Ovary (tissue), 9 donors: Measurements from ENCODE around the gene LCOR. TPM values are rescaled to one million over a fixed set of nuclear protein-coding genes. Genes with fewer than 3 reads are reported as not detected.
A peak's percentile ranks its signal among the peaks of the same experiment; 100 is the strongest.

Experiments used
- DNase-seq, 5 donors: peaks; one replicate each; pipeline ENCODE4 v3.0.0-alpha.2; 2019 to 2020
- H3K27ac ChIP-seq, 2 donors: fragments of 200-600 bp; one replicate each; pipeline versions ENCODE4 v1.5.1 to v1.8.0; 2019 to 2022
- H3K27me3 ChIP-seq: fragments of 200-600 bp; one replicate; pipeline ENCODE4 v1.8.0; 2022
- H3K36me3 ChIP-seq: fragments of 200-600 bp; sonication (generic); one replicate; pipeline ENCODE4 v1.5.1; 2019
- H3K4me1 ChIP-seq: one replicate; pipeline ENCODE4 v1.8.1; 2013; ENCODE audit warnings: mild to moderate bottlenecking, moderate library complexity; ENCODE audit not compliant: insufficient read depth
- H3K4me3 ChIP-seq: fragments of 200-600 bp; sonication (generic); one replicate; pipeline ENCODE4 v1.5.1; 2017
- H3K9me3 ChIP-seq, 2 donors: fragments of 200-600 bp in 1 of 2; sonication (generic) in 1 of 2; one replicate each; pipeline versions ENCODE4 v1.5.1 to v1.8.1; 2013 to 2019; ENCODE audit warnings: mild to moderate bottlenecking in 1 of 2, moderate library complexity in 1 of 2
- EP300 ChIP-seq: sonication (generic); formaldehyde crosslinking; IDR thresholded peaks from one replicate; pipeline ENCODE4 v1.6.1; 2017; ENCODE audit warnings: antibody characterized with exemption
- POLR2A ChIP-seq: fragments of 450-650 bp; IDR thresholded peaks from one replicate; pipeline ENCODE4 v1.6.1; 2017; ENCODE audit warnings: antibody characterized with exemption, mild to moderate bottlenecking, moderate library complexity
- WGBS, 3 donors: extraction: QIAGEN DNeasy Blood & Tissue Kit in 1 of 3; methylation state at CpG; one replicate each; pipeline versions ENCODE4 v1.1.5 to v1.1.7; 2013 to 2017; 5-methylcytosine and 5-hydroxymethylcytosine counted together
- intact Hi-C, 4 donors: fragments of 100-400 bp; cut with DNase I; formaldehyde crosslinking; loops; one replicate each; pipeline versions ENCODE4 v1.11.0 to v1.15.1; 2022 to 2023
- polyA plus RNA-seq, 2 donors: library from polyadenylated mRNA; stranded (reverse); fragments of 200-250 nt in 1 of 2; fragments of 350-450 nt in 1 of 2; fragmentation: Illumina TruSeq in 1 of 2; extraction: RNeasy Lipid Tissue Mini Kit (QIAGEN cat#74804) in 1 of 2; gene quantifications; one replicate each; pipeline ENCODE4 v1.2.3, GENCODE V29; 2013 to 2014
- total RNA-seq, 7 donors: library from RNA; depleted of rRNA in 2 of 7; stranded (reverse); fragments of >200 nt in 2 of 7; fragmentation: NEBNext Ultra II Directional in 3 of 7; extraction: Animal tissue kit (Norgen Biotek cat#: 25700) in 3 of 7; gene quantifications; one replicate each; pipeline versions ENCODE4 v1.1.0 to v1.2.4, GENCODE V29; 2016 to 2023
- TF ChIP-seq, protein P1 (sequence below), 3 donors: fragments of 450-650 bp in 2 of 3; fragments of 200-600 bp in 1 of 3; IDR thresholded peaks; one replicate each; pipeline versions ENCODE4 v1.5.1 to v1.8.0; 2016 to 2022; ENCODE audit warnings: antibody characterized with exemption in 3 of 3, mild to moderate bottlenecking in 1 of 3
- donor health status: DM: no; HTN: no; CAD: no; lungs with moderate emphysema.
- donor health status: DM: no; HTN: no; CAD: no.
- donor health status: Bipolar disorder and iron deficiency.
- donor health status: DM: yes; HTN: yes; CAD: no.
- donor health status: DM: no; HTN: no; CAD: no.
- donor health status: DM: yes; HTN: yes; CAD: no.

LCOR gene
- total and polyA plus RNA-seq, 9 donors: 4.0 to 44.9 (median 29.8) TPM

DNA sequence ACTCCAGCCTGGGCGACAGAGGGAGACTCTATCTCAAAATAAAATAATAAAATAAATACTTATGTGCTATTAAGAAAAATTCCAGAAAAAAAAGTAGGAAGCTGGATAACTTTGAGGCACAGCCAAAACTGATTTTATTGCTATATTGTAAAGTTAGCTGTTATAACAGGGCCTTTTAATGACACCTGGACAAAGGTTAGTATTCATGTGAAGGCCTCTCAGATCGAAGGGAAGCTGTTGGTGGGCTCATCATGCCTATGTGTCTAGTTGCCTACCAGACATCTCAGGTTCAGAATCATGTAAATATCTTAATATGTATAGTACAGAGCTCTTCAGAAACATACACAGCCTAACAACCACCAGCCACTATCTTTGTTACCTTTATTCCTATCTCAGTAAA lies 143.0 kb downstream of the LCOR start:
- no peaks in the 10 kb centered on the region for H3K9me3 ChIP-seq
- H3K27ac ChIP-seq: no peak overlapping the region
- no peaks in the 10 kb centered on the region for H3K27me3 ChIP-seq
- TF ChIP-seq POLR2A (no peak), EP300 (no peak)
- TF ChIP-seq, protein P1, sequence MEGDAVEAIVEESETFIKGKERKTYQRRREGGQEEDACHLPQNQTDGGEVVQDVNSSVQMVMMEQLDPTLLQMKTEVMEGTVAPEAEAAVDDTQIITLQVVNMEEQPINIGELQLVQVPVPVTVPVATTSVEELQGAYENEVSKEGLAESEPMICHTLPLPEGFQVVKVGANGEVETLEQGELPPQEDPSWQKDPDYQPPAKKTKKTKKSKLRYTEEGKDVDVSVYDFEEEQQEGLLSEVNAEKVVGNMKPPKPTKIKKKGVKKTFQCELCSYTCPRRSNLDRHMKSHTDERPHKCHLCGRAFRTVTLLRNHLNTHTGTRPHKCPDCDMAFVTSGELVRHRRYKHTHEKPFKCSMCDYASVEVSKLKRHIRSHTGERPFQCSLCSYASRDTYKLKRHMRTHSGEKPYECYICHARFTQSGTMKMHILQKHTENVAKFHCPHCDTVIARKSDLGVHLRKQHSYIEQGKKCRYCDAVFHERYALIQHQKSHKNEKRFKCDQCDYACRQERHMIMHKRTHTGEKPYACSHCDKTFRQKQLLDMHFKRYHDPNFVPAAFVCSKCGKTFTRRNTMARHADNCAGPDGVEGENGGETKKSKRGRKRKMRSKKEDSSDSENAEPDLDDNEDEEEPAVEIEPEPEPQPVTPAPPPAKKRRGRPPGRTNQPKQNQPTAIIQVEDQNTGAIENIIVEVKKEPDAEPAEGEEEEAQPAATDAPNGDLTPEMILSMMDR (IDR thresholded peaks at IDR 0.05): no peak
- DNase-seq: no peak
- WGBS, 3 donors: 89 to 93% (median 92%) methylated on average over 2 of the region's 2 CpGs
- no peaks in the 10 kb centered on the region for H3K36me3 ChIP-seq
- no peak overlapping the region for H3K4me3 ChIP-seq
- H3K4me1 ChIP-seq: no peaks in the 10 kb centered on the region
- intact Hi-C loops: no loop called here

DNA sequence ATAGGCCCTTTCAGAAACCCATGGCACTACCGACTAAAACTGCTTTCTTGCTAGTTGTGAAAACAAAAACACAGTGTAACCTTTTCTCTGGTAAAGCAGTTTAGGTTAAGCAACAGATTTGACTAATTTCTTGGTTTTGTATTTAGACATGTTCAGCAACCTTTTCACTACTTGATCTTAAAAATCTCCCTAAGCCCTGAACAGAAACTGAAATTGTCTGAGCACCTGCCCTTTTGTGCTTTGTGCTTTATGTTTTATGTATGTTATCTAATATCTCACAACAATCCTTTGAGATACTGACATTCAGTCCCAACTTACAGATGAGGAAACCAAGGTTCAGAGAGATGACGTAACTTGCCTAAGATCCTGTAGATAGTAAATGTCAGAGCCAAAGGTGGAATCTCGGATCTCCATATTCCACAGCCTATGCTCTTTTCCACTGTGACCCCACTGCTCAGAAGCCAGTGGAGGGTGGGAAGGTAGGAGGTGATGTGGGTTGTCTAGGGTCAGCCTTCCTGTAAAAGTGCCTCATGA lies 146.6 kb downstream of the LCOR start:
- DNase-seq: no peak
- Histone ChIP-seq H3K27me3 (no peaks in the 10 kb centered on the region), H3K4me3 (no peak overlapping the region), H3K27ac (no peak overlapping the region), H3K36me3 (no peaks in the 10 kb centered on the region), H3K4me1 (no peaks in the 10 kb centered on the region), H3K9me3 (no peaks in the 10 kb centered on the region)
- 84 to 92% (median 85%) methylated on average over 3 of the region's 3 CpGs for WGBS, 3 donors
- intact Hi-C loops: no loop called here
- TF ChIP-seq EP300: no peak
- TF ChIP-seq, protein P1 (IDR thresholded peaks at IDR 0.05): no peak
- no peak for TF ChIP-seq POLR2A

DNA sequence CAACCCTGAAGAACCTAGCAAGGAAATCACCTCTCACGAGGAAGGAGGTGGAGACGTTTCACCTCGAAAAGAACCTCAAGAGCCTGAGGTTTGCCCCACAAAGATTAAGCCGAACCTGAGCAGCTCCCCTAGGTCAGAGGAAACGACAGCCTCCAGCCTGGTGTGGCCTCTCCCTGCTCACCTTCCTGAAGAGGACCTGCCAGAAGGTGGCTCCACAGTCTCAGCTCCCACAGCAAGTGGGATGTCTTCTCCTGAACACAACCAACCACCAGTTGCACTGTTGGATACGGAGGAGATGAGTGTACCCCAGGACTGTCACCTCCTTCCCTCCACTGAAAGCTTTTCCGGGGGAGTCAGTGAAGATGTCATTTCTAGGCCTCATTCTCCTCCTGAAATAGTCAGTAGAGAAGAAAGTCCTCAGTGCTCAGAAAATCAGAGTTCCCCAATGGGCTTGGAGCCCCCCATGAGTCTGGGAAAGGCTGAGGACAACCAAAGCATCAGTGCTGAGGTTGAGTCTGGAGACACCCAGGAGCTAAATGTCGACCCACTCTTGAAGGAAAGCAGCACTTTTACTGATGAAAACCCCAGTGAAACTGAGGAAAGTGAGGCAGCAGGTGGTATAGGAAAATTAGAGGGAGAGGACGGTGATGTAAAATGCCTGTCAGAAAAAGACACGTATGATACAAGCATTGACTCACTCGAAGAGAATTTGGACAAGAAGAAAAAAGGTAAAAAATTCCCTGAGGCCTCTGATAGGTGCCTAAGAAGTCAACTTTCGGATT lies 150.2 kb downstream of the LCOR start:
- intact Hi-C loops: no loop called here
- no peaks in the 10 kb centered on the region for H3K27me3 ChIP-seq

DNA sequence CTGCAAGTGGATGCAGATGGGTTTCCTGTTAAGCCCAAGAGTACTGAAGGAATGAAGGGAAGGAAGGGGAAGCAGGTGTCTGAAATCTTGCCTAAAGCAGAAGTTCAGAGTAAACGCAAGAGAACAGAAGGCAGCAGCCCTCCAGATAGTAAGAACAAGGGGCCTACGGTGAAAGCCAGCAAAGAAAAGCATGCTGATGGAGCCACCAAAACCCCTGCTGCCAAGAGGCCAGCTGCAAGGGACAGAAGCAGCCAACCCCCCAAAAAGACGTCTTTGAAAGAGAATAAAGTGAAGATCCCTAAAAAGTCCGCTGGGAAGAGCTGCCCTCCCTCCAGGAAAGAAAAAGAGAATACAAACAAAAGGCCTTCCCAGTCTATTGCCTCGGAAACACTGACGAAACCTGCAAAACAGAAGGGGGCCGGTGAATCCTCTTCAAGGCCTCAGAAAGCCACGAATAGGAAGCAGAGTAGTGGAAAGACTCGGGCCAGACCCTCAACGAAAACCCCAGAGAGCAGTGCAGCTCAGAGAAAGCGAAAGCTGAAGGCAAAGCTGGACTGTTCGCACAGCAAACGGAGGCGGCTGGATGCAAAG lies 152.5 kb downstream of the LCOR start:
- peak overlapping the region in 1 of 2 donors; percentile 28 for H3K27ac ChIP-seq
- WGBS, 3 donors: 55 to 66% (median 63%) methylated on average over 14 of the region's 14 CpGs

More for the DNA sequence above, 150.2 kb downstream of the LCOR start:
- H3K9me3 ChIP-seq: no peaks in the 10 kb centered on the region
- WGBS, 3 donors: 93 to 97% (median 96%) methylated on average over 12 of the region's 12 CpGs
- H3K27ac ChIP-seq: no peak overlapping the region
- no peaks in the 10 kb centered on the region for H3K4me1 ChIP-seq
- no peak for TF ChIP-seq POLR2A
- TF ChIP-seq, protein P1 (IDR thresholded peaks at IDR 0.05): no peak
- TF ChIP-seq EP300: no peak
- no peaks in the 10 kb centered on the region for H3K36me3 ChIP-seq
- no peak for DNase-seq
- no peak overlapping the region for H3K4me3 ChIP-seq

More for the DNA sequence above, 152.5 kb downstream of the LCOR start:
- no peak for TF ChIP-seq POLR2A
- no peak for TF ChIP-seq EP300
- TF ChIP-seq, protein P1 (IDR thresholded peaks at IDR 0.05): no peak
- intact Hi-C loops: no loop called here
- Histone ChIP-seq H3K36me3 (no peaks in the 10 kb centered on the region), H3K4me3 (no peak overlapping the region), H3K4me1 (peaks cover 5% of the 10 kb centered on the region), H3K9me3 (no peaks in the 10 kb centered on the region), H3K27me3 (no peaks in the 10 kb centered on the region)
- DNase-seq: no peak
